ENCODE data around the gene VEZF1. TPM values are rescaled to one million over a fixed set of nuclear protein-coding genes. Genes with fewer than 3 reads are reported as not detected.

VEZF1 gene
- total RNA-seq, 1 experiment from 2014 or later = 53.4 TPM

GRCh38 chr17:57940231-57940630 is 47.8 kb downstream of the VEZF1 start:
- Histone ChIP-seq H3K9me2 (replicated peaks; ENCODE audit: insufficient read depth, low read length) (no peaks in the 10 kb centered on the region), H3K27me3 (ENCODE audit: low read length) (peaks cover 3% of the 10 kb centered on the region; the same call in 1 of the 2 replicates), H3K36me3 (ENCODE audit: insufficient read depth, low read length) (no peaks in the 10 kb centered on the region), H3K9me3 (ENCODE audit: low read length) (peaks cover 5% of the 10 kb centered on the region; the same call in 1 of the 2 replicates), H3K9ac (ENCODE audit: low read length) (no peak overlapping the region), H3K4me1 (ENCODE audit: low read length) (peaks cover 36% of the 10 kb centered on the region), H3K79me2 (ENCODE audit: low read length) (no peaks in the 10 kb centered on the region), H3K27ac (ENCODE audit: low read length) (peak overlapping the region; percentile 89), H3K4me2 (ENCODE audit: low read depth, low read length, poor library complexity, severe bottlenecking) (peak overlapping the region; percentile 46), H2AFZ (ENCODE audit: low read length) (no peak overlapping the region), H3K4me3 (ENCODE audit: low read length) (peak overlapping the region; percentile 19; the same call in 1 of the 2 replicates), H4K20me1 (ENCODE audit: insufficient read depth, low read depth, low read length) (no peaks in the 10 kb centered on the region)
- DNase-seq = no peak

- Histone ChIP-seq H4K20me1 (ENCODE audit: insufficient read depth, low read depth, low read length) (no peaks in the 10 kb centered on the region), H3K9me2 (replicated peaks; ENCODE audit: insufficient read depth, low read length) (no peaks in the 10 kb centered on the region), H2AFZ (ENCODE audit: low read length) (no peak overlapping the region), H3K36me3 (ENCODE audit: insufficient read depth, low read length) (no peaks in the 10 kb centered on the region), H3K27ac (ENCODE audit: low read length) (peak overlapping the region; percentile 89), H3K79me2 (ENCODE audit: low read length) (no peaks in the 10 kb centered on the region), H3K4me2 (ENCODE audit: low read depth, low read length, poor library complexity, severe bottlenecking) (peak overlapping the region; percentile 46), H3K9ac (ENCODE audit: low read length) (no peak overlapping the region), H3K4me1 (ENCODE audit: low read length) (peaks cover 36% of the 10 kb centered on the region), H3K9me3 (ENCODE audit: low read length) (peaks cover 5% of the 10 kb centered on the region; the same call in 1 of the 2 replicates), H3K4me3 (ENCODE audit: low read length) (peak overlapping the region; percentile 19; the same call in 1 of the 2 replicates), H3K27me3 (ENCODE audit: low read length) (peaks cover 3% of the 10 kb centered on the region; the same call in 1 of the 2 replicates)
- DNase-seq = peak; percentile 97
These were observed 48.3 kb downstream of the VEZF1 start for GRCh38 chr17:57939797-57940196.

GRCh38 chr17:57938061-57938502 is 50.0 kb downstream of the VEZF1 start:
- Histone ChIP-seq H3K36me3 (ENCODE audit: insufficient read depth, low read length) (no peaks in the 10 kb centered on the region), H3K9me3 (ENCODE audit: low read length) (peaks cover 5% of the 10 kb centered on the region; the same call in 1 of the 2 replicates), H3K27ac (ENCODE audit: low read length) (no peak overlapping the region), H3K4me1 (ENCODE audit: low read length) (peaks cover 32% of the 10 kb centered on the region), H3K9me2 (replicated peaks; ENCODE audit: insufficient read depth, low read length) (no peaks in the 10 kb centered on the region), H3K9ac (ENCODE audit: low read length) (no peak overlapping the region), H2AFZ (ENCODE audit: low read length) (no peak overlapping the region), H3K4me3 (ENCODE audit: low read length) (no peak overlapping the region), H3K4me2 (ENCODE audit: low read depth, low read length, poor library complexity, severe bottlenecking) (no peak overlapping the region), H3K79me2 (ENCODE audit: low read length) (no peaks in the 10 kb centered on the region), H4K20me1 (ENCODE audit: insufficient read depth, low read depth, low read length) (no peaks in the 10 kb centered on the region), H3K27me3 (ENCODE audit: low read length) (peaks cover 3% of the 10 kb centered on the region; the same call in 1 of the 2 replicates)
- no peak for DNase-seq

GRCh38 chr17:57937492-57937891 is 50.6 kb downstream of the VEZF1 start:
- Histone ChIP-seq H3K9ac (ENCODE audit: low read length) (no peak overlapping the region), H3K4me3 (ENCODE audit: low read length) (no peak overlapping the region), H3K4me2 (ENCODE audit: low read depth, low read length, poor library complexity, severe bottlenecking) (no peak overlapping the region), H4K20me1 (ENCODE audit: insufficient read depth, low read depth, low read length) (no peaks in the 10 kb centered on the region), H2AFZ (ENCODE audit: low read length) (no peak overlapping the region), H3K27me3 (ENCODE audit: low read length) (peaks cover 3% of the 10 kb centered on the region; the same call in 1 of the 2 replicates), H3K4me1 (ENCODE audit: low read length) (peaks cover 29% of the 10 kb centered on the region), H3K9me2 (replicated peaks; ENCODE audit: insufficient read depth, low read length) (no peaks in the 10 kb centered on the region), H3K27ac (ENCODE audit: low read length) (no peak overlapping the region), H3K79me2 (ENCODE audit: low read length) (no peaks in the 10 kb centered on the region), H3K36me3 (ENCODE audit: insufficient read depth, low read length) (no peaks in the 10 kb centered on the region), H3K9me3 (ENCODE audit: low read length) (peaks cover 5% of the 10 kb centered on the region; the same call in 1 of the 2 replicates)
- no peak for DNase-seq

GRCh38 chr17:57935833-57936807 is 51.9 kb downstream of the VEZF1 start:
- Histone ChIP-seq H3K9ac (ENCODE audit: low read length) (no peak overlapping the region), H3K4me3 (ENCODE audit: low read length) (no peak overlapping the region), H3K27ac (ENCODE audit: low read length) (no peak overlapping the region), H3K36me3 (ENCODE audit: insufficient read depth, low read length) (no peaks in the 10 kb centered on the region), H3K4me2 (ENCODE audit: low read depth, low read length, poor library complexity, severe bottlenecking) (no peak overlapping the region), H3K9me3 (ENCODE audit: low read length) (peaks cover 5% of the 10 kb centered on the region; the same call in 1 of the 2 replicates), H3K4me1 (ENCODE audit: low read length) (peaks cover 18% of the 10 kb centered on the region), H3K9me2 (replicated peaks; ENCODE audit: insufficient read depth, low read length) (no peaks in the 10 kb centered on the region), H3K79me2 (ENCODE audit: low read length) (no peaks in the 10 kb centered on the region), H3K27me3 (ENCODE audit: low read length) (peaks cover 3% of the 10 kb centered on the region; the same call in 1 of the 2 replicates), H4K20me1 (ENCODE audit: insufficient read depth, low read depth, low read length) (no peaks in the 10 kb centered on the region), H2AFZ (ENCODE audit: low read length) (no peak overlapping the region)
- DNase-seq = no peak

- Histone ChIP-seq H4K20me1 (ENCODE audit: insufficient read depth, low read depth, low read length) (no peaks in the 10 kb centered on the region), H3K4me3 (ENCODE audit: low read length) (no peak overlapping the region), H3K9ac (ENCODE audit: low read length) (no peak overlapping the region), H2AFZ (ENCODE audit: low read length) (no peak overlapping the region), H3K27me3 (ENCODE audit: low read length) (no peaks in the 10 kb centered on the region), H3K9me3 (ENCODE audit: low read length) (no peaks in the 10 kb centered on the region), H3K79me2 (ENCODE audit: low read length) (no peaks in the 10 kb centered on the region), H3K27ac (ENCODE audit: low read length) (no peak overlapping the region), H3K4me2 (ENCODE audit: low read depth, low read length, poor library complexity, severe bottlenecking) (no peak overlapping the region), H3K4me1 (ENCODE audit: low read length) (peaks cover 13% of the 10 kb centered on the region), H3K36me3 (ENCODE audit: insufficient read depth, low read length) (no peaks in the 10 kb centered on the region), H3K9me2 (replicated peaks; ENCODE audit: insufficient read depth, low read length) (no peaks in the 10 kb centered on the region)
- no peak for DNase-seq
These were observed 56.4 kb downstream of the VEZF1 start for GRCh38 chr17:57931488-57932137.

GRCh38 chr17:57930239-57930638 is 57.8 kb downstream of the VEZF1 start:
- H3K9me3 ChIP-seq (ENCODE audit: low read length) = no peaks in the 10 kb centered on the region
- no peak overlapping the region for H3K4me3 ChIP-seq (ENCODE audit: low read length)
- peaks cover 27% of the 10 kb centered on the region for H3K4me1 ChIP-seq (ENCODE audit: low read length)
- no peak overlapping the region for H2AFZ ChIP-seq (ENCODE audit: low read length)
- DNase-seq = no peak
- no peaks in the 10 kb centered on the region for H3K79me2 ChIP-seq (ENCODE audit: low read length)
- H3K36me3 ChIP-seq (ENCODE audit: insufficient read depth, low read length) = no peaks in the 10 kb centered on the region
- no peaks in the 10 kb centered on the region for H3K9me2 ChIP-seq (replicated peaks; ENCODE audit: insufficient read depth, low read length)
- no peak overlapping the region for H3K9ac ChIP-seq (ENCODE audit: low read length)
- no peaks in the 10 kb centered on the region for H3K27me3 ChIP-seq (ENCODE audit: low read length)
- no peaks in the 10 kb centered on the region for H4K20me1 ChIP-seq (ENCODE audit: insufficient read depth, low read depth, low read length)
- H3K27ac ChIP-seq (ENCODE audit: low read length) = no peak overlapping the region
- no peak overlapping the region for H3K4me2 ChIP-seq (ENCODE audit: low read depth, low read length, poor library complexity, severe bottlenecking)

- Histone ChIP-seq H3K79me2 (ENCODE audit: low read length) (no peaks in the 10 kb centered on the region), H3K27me3 (ENCODE audit: low read length) (no peaks in the 10 kb centered on the region), H2AFZ (ENCODE audit: low read length) (no peak overlapping the region)
These were observed 58.7 kb downstream of the VEZF1 start for GRCh38 chr17:57929386-57929785.

More at GRCh38 chr17:57929386-57929785, 58.7 kb downstream of the VEZF1 start:
- no peaks in the 10 kb centered on the region for H3K36me3 ChIP-seq (ENCODE audit: insufficient read depth, low read length)
- H3K4me1 ChIP-seq (ENCODE audit: low read length) = peaks cover 35% of the 10 kb centered on the region
- no peak overlapping the region for H3K9ac ChIP-seq (ENCODE audit: low read length)
- no peak overlapping the region for H3K4me3 ChIP-seq (ENCODE audit: low read length)
- no peaks in the 10 kb centered on the region for H3K9me3 ChIP-seq (ENCODE audit: low read length)
- no peak for DNase-seq
- no peak overlapping the region for H3K4me2 ChIP-seq (ENCODE audit: low read depth, low read length, poor library complexity, severe bottlenecking)
- no peaks in the 10 kb centered on the region for H3K9me2 ChIP-seq (replicated peaks; ENCODE audit: insufficient read depth, low read length)
- no peak overlapping the region for H3K27ac ChIP-seq (ENCODE audit: low read length)
- H4K20me1 ChIP-seq (ENCODE audit: insufficient read depth, low read depth, low read length) = no peaks in the 10 kb centered on the region
